IMR-90 (cell line): Measurements from ENCODE around the gene ASB7. TPM values are rescaled to one million over a fixed set of nuclear protein-coding genes. Genes with fewer than 3 reads are reported as not detected.

Experiments used
- ATAC-seq: fragments of 200-7000 bp; cut with Tn5 transposase; 2 replicates; pipeline ENCODE4 v1.9.1; 2020; ENCODE audit warnings: low read depth, mild to moderate bottlenecking, moderate library complexity
- BruUV-seq: library from RNA; stranded (reverse); fragments of 400-500 nt; replicated peaks from 2 replicates; lab custom pipeline; 2021; lab: Mats Ljungman, UMichigan
- CTCF ChIA-PET: fragments of 300-600 bp; formaldehyde crosslinking; extraction: SDS; loops from one replicate; lab custom pipeline; 2021; ENCODE audit warnings: antibody characterized with exemption; lab: Yijun Ruan, JAX
- POLR2A ChIA-PET: fragments of 300-600 bp; sonication (Branson Sonifier 250); formaldehyde crosslinking; loops from one replicate; lab custom pipeline; 2022; ENCODE audit warnings: antibody characterized with exemption; ENCODE audit not compliant: unreplicated experiment; lab: Charles Lee
- DNase-seq: peaks from one replicate; pipeline ENCODE4 v3.0.0; 2013
- H2AFZ ChIP-seq: replicated peaks from 2 replicates; pipeline ENCODE3; 2013; ENCODE audit warnings: low read length, mild to moderate bottlenecking; ENCODE audit not compliant: poor library complexity
- H2AK5ac ChIP-seq: 2 replicates; pipeline ENCODE4 v1.6.1; 2013; ENCODE audit warnings: low read depth, low read length, inconsistent platforms
- H2AK9ac ChIP-seq: replicated peaks from 2 replicates; pipeline ENCODE3; 2013; ENCODE audit warnings: mild to moderate bottlenecking, low read depth, low read length, moderate library complexity; ENCODE audit not compliant: poor library complexity
- H2BK120ac ChIP-seq: 2 replicates; pipeline ENCODE4 v1.6.1; 2013; ENCODE audit warnings: low read depth, low read length, inconsistent platforms
- H2BK15ac ChIP-seq: 3 replicates; pipeline ENCODE4 v1.6.1; 2013; ENCODE audit warnings: low read depth, low read length, inconsistent platforms
- H2BK20ac ChIP-seq: 2 replicates; pipeline ENCODE4 v1.6.1; 2013; ENCODE audit warnings: low read depth, mild to moderate bottlenecking, inconsistent platforms, low read length, moderate library complexity
- H2BK5ac ChIP-seq: 2 replicates; pipeline ENCODE4 v1.6.1; 2013; ENCODE audit warnings: mild to moderate bottlenecking, low read depth, low read length, inconsistent platforms; ENCODE audit not compliant: poor library complexity, severe bottlenecking
- H3K14ac ChIP-seq: replicated peaks from 2 replicates; pipeline ENCODE4 v1.6.1; 2013; ENCODE audit warnings: low read depth, low read length, inconsistent platforms
- H3K18ac ChIP-seq: 2 replicates; pipeline ENCODE4 v1.6.1; 2013; ENCODE audit warnings: low read depth, low read length, control low read depth
- H3K23ac ChIP-seq: 2 replicates; pipeline ENCODE4 v1.6.1; 2013; ENCODE audit warnings: low read depth, low read length, inconsistent platforms
- H3K27ac ChIP-seq: 2 replicates; pipeline ENCODE4 v1.5.1; 2013; ENCODE audit warnings: mild to moderate bottlenecking, control low read depth, low read length; ENCODE audit not compliant: insufficient read depth
- H3K27me3 ChIP-seq: 2 replicates; pipeline ENCODE4 v1.6.1; 2013; ENCODE audit warnings: low read length; ENCODE audit not compliant: control insufficient read depth, insufficient read depth
- H3K36me3 ChIP-seq: 2 replicates; pipeline ENCODE4 v1.6.1; 2013; ENCODE audit warnings: low read length, mixed read lengths; ENCODE audit not compliant: control insufficient read depth, insufficient read depth
- H3K4ac ChIP-seq: 2 replicates; pipeline ENCODE4 v1.6.1; 2013; ENCODE audit warnings: low read depth, low read length, inconsistent platforms
- H3K4me1 ChIP-seq: 2 replicates; pipeline ENCODE4 v1.6.1; 2013; ENCODE audit warnings: low read length, mixed read lengths; ENCODE audit not compliant: control insufficient read depth, insufficient read depth
- H3K4me2 ChIP-seq: 2 replicates; pipeline ENCODE4 v1.6.1; 2013; ENCODE audit warnings: low read depth, mild to moderate bottlenecking, control low read depth, low read length, moderate library complexity
- H3K4me3 ChIP-seq: 2 replicates; pipeline ENCODE4 v1.5.1; 2013; ENCODE audit warnings: low read depth, mild to moderate bottlenecking, control low read depth, low read length, moderate library complexity; ENCODE audit not compliant: insufficient read depth
- H3K56ac ChIP-seq: 2 replicates; pipeline ENCODE4 v1.6.1; 2013; ENCODE audit warnings: low read length, inconsistent platforms; ENCODE audit not compliant: insufficient read depth; ENCODE audit errors: extremely low read depth
- H3K79me1 ChIP-seq, 2 experiments: 2 replicates each; pipeline ENCODE4 v1.6.1; 2013; ENCODE audit warnings: low read length in 2 of 2, inconsistent platforms in 1 of 2, low read depth in 1 of 2
- H3K9ac ChIP-seq: 2 replicates; pipeline ENCODE4 v1.6.1; 2013; ENCODE audit warnings: low read depth, low read length, control low read depth
- H3K9me1 ChIP-seq: 2 replicates; pipeline ENCODE4 v1.6.1; 2013; ENCODE audit warnings: low read length, inconsistent platforms; ENCODE audit not compliant: insufficient read depth
- H3K9me3 ChIP-seq: 2 replicates; pipeline ENCODE4 v1.6.1; 2013; ENCODE audit warnings: low read length; ENCODE audit not compliant: control insufficient read depth, insufficient read depth
- H4K20me1 ChIP-seq: 2 replicates; pipeline ENCODE4 v1.6.1; 2013; ENCODE audit warnings: low read length, inconsistent platforms; ENCODE audit not compliant: insufficient read depth
- H4K5ac ChIP-seq: 2 replicates; pipeline ENCODE4 v1.6.1; 2013; ENCODE audit warnings: mild to moderate bottlenecking, low read depth, low read length, control low read depth
- H4K8ac ChIP-seq, 2 experiments: 2 replicates each; pipeline ENCODE4 v1.6.1; 2013; ENCODE audit warnings: low read depth in 2 of 2, low read length in 2 of 2, control low read depth in 1 of 2, inconsistent platforms in 1 of 2
- H4K91ac ChIP-seq: 2 replicates; pipeline ENCODE4 v1.6.1; 2013; ENCODE audit warnings: low read depth, low read length, inconsistent platforms; ENCODE audit not compliant: insufficient read depth
- BHLHE40 ChIP-seq: fragments of 150-350 bp; IDR thresholded peaks from 2 replicates; pipeline ENCODE4 v1.6.1; 2016; ENCODE audit warnings: mild to moderate bottlenecking, low read depth, low read length
- CEBPB ChIP-seq: IDR thresholded peaks from 2 replicates; pipeline ENCODE4 v1.6.1; 2012; ENCODE audit warnings: low read depth, low read length, improper control_type of control experiment
- CHD1 ChIP-seq: IDR thresholded peaks from 2 replicates; pipeline ENCODE4 v1.6.1; 2012; ENCODE audit warnings: low read depth, low read length, improper control_type of control experiment
- ELK1 ChIP-seq: fragments of 150-350 bp; IDR thresholded peaks from 2 replicates; pipeline ENCODE4 v1.6.1; 2016; ENCODE audit warnings: low read depth, mild to moderate bottlenecking, low read length, moderate library complexity, borderline replicate concordance
- WGBS, 2 experiments: methylation state at CpG; one replicate each; pipeline versions ENCODE4 v1.1.5 to v1.1.7; 2013; ENCODE audit warnings: missing lambda C conversion rate in 2 of 2; ENCODE audit not compliant: insufficient read length in 1 of 2; ENCODE audit errors: extremely low coverage in 2 of 2; 5-methylcytosine and 5-hydroxymethylcytosine counted together
- dilution Hi-C: fragments of 300-500 bp; cut with HindIII; formaldehyde crosslinking; loops from one replicate; pipeline ENCODE4 v1.14.3; 2018; ENCODE audit warnings: low sequenced_read_pairs; ENCODE audit not compliant: unreplicated experiment
- in situ Hi-C: fragments of 300-500 bp; cut with MboI; formaldehyde crosslinking; loops from 3 replicates; pipeline ENCODE4 v1.14.3; 2019; ENCODE audit warnings: low sequenced_read_pairs, inconsistent platforms, mixed read lengths
- intact Hi-C: fragments of 100-400 bp; cut with micrococcal nuclease; formaldehyde crosslinking; loops from 2 replicates; pipeline ENCODE4 v1.10.0; 2022
- polyA plus RNA-seq, 3 experiments: library from polyadenylated mRNA; depleted of rRNA; stranded (reverse); fragments of >200 nt; gene quantifications; 2 replicates each; pipeline ENCODE4 v1.2.3, GENCODE V29; 2012; ENCODE audit warnings: low replicate concordance in 1 of 3
- total RNA-seq: library from RNA; depleted of rRNA; stranded (reverse); fragments of >200 nt; gene quantifications from 2 replicates; pipeline ENCODE4 v1.2.3, GENCODE V29; 2012

The ASB7 gene
- total and polyA plus RNA-seq, 2 of the 4 experiments (the other 2 are of a cell fraction), result 7.7 to 16.7 TPM

- Histone ChIP-seq H4K5ac (no peak overlapping the region), H3K9ac (no peak overlapping the region), H3K14ac (0 out of 2 replicates have a peak overlapping the region, but pooled peaks have one; percentile 45), H3K27ac (no peak overlapping the region), H4K91ac (no peak overlapping the region), H3K4me3 (no peak overlapping the region), H4K20me1 (no peaks in the 10 kb centered on the region), H3K4ac (0 out of 2 replicates have a peak overlapping the region, but pooled peaks have one; percentile 52), H3K36me3 (no peaks in the 10 kb centered on the region), H4K8ac (0 out of 4 replicates have a peak overlapping the region, but pooled peaks of 1 of the 2 experiments have one; percentile 30), H3K79me1 (no peaks in the 10 kb centered on the region), H2BK120ac (peak overlapping the region; percentile 40), H2BK20ac (peak overlapping the region; percentile 20), H3K4me2 (no peak overlapping the region), H3K56ac (no peak overlapping the region), H3K27me3 (no peaks in the 10 kb centered on the region), H3K9me1 (peaks cover 24% of the 10 kb centered on the region), H3K9me3 (no peaks in the 10 kb centered on the region), H2AK9ac (no peak overlapping the region), H2AK5ac (peak overlapping the region; percentile 31; the same call in 1 of the 2 replicates), H2AFZ (no peak overlapping the region), H3K18ac (no peak overlapping the region), H3K4me1 (peaks cover 18% of the 10 kb centered on the region), H2BK15ac (0 out of 3 replicates have a peak overlapping the region, but pooled peaks have one; percentile 41), H3K23ac (no peak overlapping the region), H2BK5ac (no peak overlapping the region)
- no peak for ATAC-seq
- CTCF ChIA-PET, result interaction anchor here (1.3 kb wide), 1 partner anchor 20 kb away, joined by 4 read pairs; no protein-coding TSS in a partner anchor
- TF ChIP-seq ELK1 (no peak), CEBPB (no peak), BHLHE40 (no peak), CHD1 (no peak)
- intact Hi-C loops, result loop anchor here (5.0 kb wide), 1 partner anchor 65 kb away; no protein-coding TSS in a partner anchor
- dilution Hi-C loops, result no loop called here
- in situ Hi-C loops, result no loop called here
- no TSS peak for BruUV-seq
- 75% methylated on average over 1 of the region's 3 CpGs; no CpG with 5 or more reads in 1 of the 2 experiments for WGBS, 2 experiments
- DNase-seq, result peak; percentile 54
- POLR2A ChIA-PET, result no interaction called here
Observed at GRCh38 chr15:100692246-100692645, 89.9 kb downstream of the ASB7 start.
